Smooth muscle cell of the coronary artery (primary cell): ENCODE measurements around the gene ACOT7. TPM values are rescaled to one million over a fixed set of nuclear protein-coding genes. Genes with fewer than 3 reads are reported as not detected.

Experiments
- total RNA-seq: library from RNA; depleted of rRNA; stranded (reverse); fragments of >200 nt; gene quantifications from 2 replicates; pipeline ENCODE4 v1.2.3, GENCODE V29; 2014; ENCODE audit warnings: low replicate concordance

ACOT7 gene
- total RNA-seq: 20.0 and 77.3 TPM in 2 replicates

GRCh38 chr1:6393400-6394187, at the start of gene ACOT7:
Gene ACOT7, minus strand, starts transcription at chr1:6393767. Its CDS starts 368 bp downstream, at chr1:6393399.

DNA sequence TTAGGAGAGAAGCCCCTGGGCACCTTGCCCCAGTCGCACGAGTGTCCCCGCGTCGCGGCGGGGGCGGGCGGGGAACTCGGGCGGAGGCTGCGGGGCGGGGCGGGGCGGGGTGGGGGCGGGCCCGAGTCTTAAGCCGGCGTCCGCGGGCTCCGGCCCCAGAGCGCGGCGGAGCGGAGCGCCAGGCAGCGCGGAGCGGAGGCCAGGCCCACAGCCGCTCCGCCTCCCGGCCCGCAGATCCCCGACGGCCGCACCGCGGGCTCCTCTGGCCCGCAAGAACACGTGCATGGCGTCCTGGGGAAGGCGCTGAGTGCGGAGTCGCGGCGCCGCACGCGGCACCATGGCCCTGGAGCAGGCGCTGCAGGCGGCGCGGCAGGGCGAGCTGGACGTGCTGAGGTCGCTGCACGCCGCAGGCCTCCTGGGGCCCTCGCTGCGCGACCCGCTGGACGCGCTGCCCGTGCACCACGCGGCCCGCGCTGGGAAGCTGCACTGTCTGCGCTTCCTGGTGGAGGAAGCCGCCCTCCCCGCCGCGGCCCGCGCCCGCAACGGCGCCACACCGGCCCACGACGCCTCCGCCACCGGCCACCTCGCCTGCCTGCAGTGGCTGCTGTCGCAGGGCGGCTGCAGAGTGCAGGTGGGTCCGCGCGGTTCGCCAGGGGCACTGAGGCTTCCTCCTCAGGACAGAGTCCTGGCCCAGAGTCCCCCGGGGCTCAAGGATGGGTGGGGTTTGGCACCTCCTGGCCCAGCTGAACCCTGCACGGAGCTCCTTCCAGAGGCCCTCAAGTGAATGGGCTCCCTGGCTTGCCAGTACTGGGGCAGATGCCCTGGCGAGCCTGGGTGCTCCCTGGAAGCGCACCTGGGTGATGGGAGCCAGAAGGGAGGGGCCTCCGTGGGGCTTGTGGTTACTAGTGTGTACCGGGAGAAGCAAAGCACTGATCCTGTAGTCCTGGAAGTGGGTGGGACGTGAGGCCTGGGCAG, 31.3 kb upstream of the ACOT7 start, which contains the start of gene ESPN:
Gene ESPN, plus strand, starts transcription at position 158 of the 975 bp plus-strand sequence. Its CDS starts 180 bp downstream, at position 338.

GRCh38 chr1:6419804-6420453, 26.4 kb upstream of the ACOT7 start, which contains the start of gene HES2:
Gene HES2, minus strand, starts transcription at chr1:6419919. Its CDS starts 99 bp downstream, at chr1:6419820.

GRCh38 chr1:6260961-6261614, 132.5 kb downstream of the ACOT7 start, which contains the start of gene GPR153:
Gene GPR153, minus strand, starts transcription at chr1:6261098. Its CDS starts 6,193 bp downstream, at chr1:6254905.

GRCh38 chr1:6243993-6244392, 149.6 kb downstream of the ACOT7 start, which contains the start of gene HES3:
Gene HES3, plus strand, starts transcription at chr1:6244179. Its CDS starts 187 bp downstream, at chr1:6244366.

Other genes with a start within 250 kb of the ACOT7 start
- gene CHD5, start 213.4 kb downstream of the ACOT7 start, total RNA-seq: 0.15 TPM in 1 of 2 replicates, not detected in the other
- 95.9 and 176 TPM in 2 replicates for gene RPL22, start 194.2 kb downstream of the ACOT7 start, total RNA-seq
- gene RNF207, start 187.6 kb downstream of the ACOT7 start, total RNA-seq: 4.6 and 22.5 TPM in 2 replicates
- 54.0 and 59.0 TPM in 2 replicates for gene ICMT, start 157.8 kb downstream of the ACOT7 start, total RNA-seq
- gene HES3, start 149.6 kb downstream of the ACOT7 start, total RNA-seq: not detected in 2 replicates
- gene GPR153, start 132.7 kb downstream of the ACOT7 start, total RNA-seq: 2.3 and 17.2 TPM in 2 replicates
- gene HES2, start 26.2 kb upstream of the ACOT7 start, total RNA-seq: 0.12 and 4.1 TPM in 2 replicates
- under 0.01 TPM in 1 of 2 replicates, not detected in the other for gene ESPN, start 31.0 kb upstream of the ACOT7 start, total RNA-seq
- gene TNFRSF25, start 72.4 kb upstream of the ACOT7 start, total RNA-seq: 2.6 and 9.4 TPM in 2 replicates
- gene PLEKHG5, start 97.9 kb upstream of the ACOT7 start, total RNA-seq: 7.0 and 36.6 TPM in 2 replicates
- gene NOL9, start 160.7 kb upstream of the ACOT7 start, total RNA-seq: 11.7 and 13.5 TPM in 2 replicates
- 0.12 and 0.15 TPM in 2 replicates for gene TAS1R1, start 161.5 kb upstream of the ACOT7 start, total RNA-seq
- 15.2 and 16.1 TPM in 2 replicates for gene ZBTB48, start 186.2 kb upstream of the ACOT7 start, total RNA-seq
- 21.9 and 65.6 TPM in 2 replicates for gene KLHL21, start 209.1 kb upstream of the ACOT7 start, total RNA-seq
- 7.4 and 10.3 TPM in 2 replicates for gene PHF13, start 220.0 kb upstream of the ACOT7 start, total RNA-seq
- gene THAP3, start 231.1 kb upstream of the ACOT7 start, total RNA-seq: 17.1 and 18.1 TPM in 2 replicates